A549 treated with RU486 at 1 μM for 4 hours (cell line): ENCODE data around the gene TOM1L1. TPM values are rescaled to one million over a fixed set of nuclear protein-coding genes. Genes with fewer than 3 reads are reported as not detected.

Experiments used
- total RNA-seq: library from RNA; stranded (reverse); fragments of 200-300 nt; extraction: Qiagen RNA extraction; gene quantifications from 5 replicates; pipeline ENCODE4 v1.2.3, GENCODE V29; 2022; ENCODE audit warnings: low read depth

TOM1L1 gene
- 32.2 to 42.3 TPM (median 39.6 TPM) in 5 replicates for total RNA-seq

DNA sequence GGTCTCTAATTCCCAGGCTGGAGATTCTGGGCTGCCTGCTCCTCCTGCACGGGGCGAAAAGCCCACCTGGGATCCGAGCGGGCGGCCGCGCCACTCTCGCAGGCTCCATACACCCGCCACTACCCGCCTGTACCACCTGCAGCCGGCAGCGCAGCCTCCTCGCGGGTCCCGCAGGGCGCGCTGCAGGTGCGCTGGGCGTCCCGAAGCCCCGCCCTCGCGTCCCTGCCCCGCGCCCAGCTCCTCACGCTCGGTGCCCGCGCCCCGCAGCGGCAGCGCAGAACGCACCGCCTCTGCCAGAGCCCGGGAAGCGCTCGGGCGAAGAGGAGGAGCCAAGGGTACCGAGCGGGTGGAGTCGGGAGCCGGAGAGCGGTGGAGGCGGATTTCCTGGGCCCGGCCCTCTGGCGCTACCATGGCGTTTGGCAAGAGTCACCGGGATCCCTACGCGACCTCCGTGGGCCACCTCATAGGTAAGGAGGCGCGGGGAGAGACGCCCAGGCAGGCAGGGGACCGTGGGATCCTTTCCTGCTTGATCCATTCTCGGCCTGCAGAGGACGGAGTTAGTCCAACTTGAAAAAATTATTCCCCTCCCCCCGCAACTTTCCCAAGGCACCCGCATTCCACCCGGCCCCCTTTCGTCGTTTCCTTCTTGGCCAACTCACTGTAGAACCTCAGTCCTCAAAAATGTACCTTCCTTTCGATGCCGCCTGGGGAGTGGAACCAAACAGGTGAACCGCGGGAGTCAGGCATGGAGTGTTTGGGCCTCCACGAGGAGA, at the start of gene TOM1L1:
Gene TOM1L1, plus strand, starts transcription at position 396 of the 773 bp plus-strand sequence. Its CDS starts 14 bp downstream, at position 410.

GRCh38 chr17:54968262-54968987, 67.8 kb downstream of the TOM1L1 start, which contains the start of the genes COX11 and STXBP4:
Gene COX11, minus strand, starts transcription at chr17:54968654. Its CDS starts 8 bp downstream, at chr17:54968646.
Gene STXBP4, plus strand, starts transcription at chr17:54968765. Its CDS starts 17,455 bp downstream, at chr17:54986220.

Other genes with a start within 250 kb of the TOM1L1 start
- gene COX11, start 67.8 kb downstream of the TOM1L1 start, total RNA-seq: 86.8 to 144 TPM (median 99.7 TPM) in 5 replicates
- 2.9 to 6.9 TPM (median 3.4 TPM) in 5 replicates for gene STXBP4, start 67.9 kb downstream of the TOM1L1 start, total RNA-seq